ENCODE data around the gene CAMK4.

CAMK4 gene

DNA sequence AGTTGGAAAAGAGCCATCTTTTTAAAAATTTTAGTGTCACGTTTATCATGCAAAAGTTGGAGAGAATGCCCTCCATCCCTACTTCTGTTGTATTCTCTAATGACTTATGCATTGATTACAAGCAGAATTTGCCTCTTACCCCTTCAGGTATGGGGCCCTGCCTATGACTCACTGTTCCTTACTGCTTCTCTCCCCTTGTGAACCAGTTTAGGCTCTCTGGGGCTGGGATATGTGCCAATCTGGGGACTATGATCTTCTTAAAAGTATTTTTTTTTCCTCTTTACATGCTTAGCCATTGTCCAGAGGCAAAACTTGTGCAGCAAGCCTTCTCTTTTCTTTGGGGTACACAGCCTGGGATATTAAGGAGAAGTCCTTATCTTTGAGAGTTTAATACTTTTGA is 37.4 kb downstream of the CAMK4 start:
- no peak overlapping the region for H3K4me3 ChIP-seq (ENCODE audit: low read length)
- no peaks in the 10 kb centered on the region for H3K36me3 ChIP-seq (ENCODE audit: insufficient read depth, low read length)
- no peak overlapping the region for H3K9ac ChIP-seq (ENCODE audit: low read depth, low read length)
- no peaks in the 10 kb centered on the region for H3K9me3 ChIP-seq (replicated peaks; ENCODE audit: low read length)
- no peak overlapping the region for H3K4me2 ChIP-seq (ENCODE audit: low read length)
- H3K4me1 ChIP-seq (ENCODE audit: control insufficient read depth, insufficient read depth, low read length), result no peaks in the 10 kb centered on the region
- H3K27me3 ChIP-seq (ENCODE audit: control insufficient read depth, insufficient read depth, low read length), result no peaks in the 10 kb centered on the region

- Histone ChIP-seq H3K27me3 (ENCODE audit: control insufficient read depth, insufficient read depth, low read length) (no peaks in the 10 kb centered on the region), H3K4me3 (ENCODE audit: low read length) (no peak overlapping the region), H3K4me1 (ENCODE audit: control insufficient read depth, insufficient read depth, low read length) (no peaks in the 10 kb centered on the region), H3K36me3 (ENCODE audit: insufficient read depth, low read length) (no peaks in the 10 kb centered on the region), H3K4me2 (ENCODE audit: low read length) (no peak overlapping the region), H3K9me3 (replicated peaks; ENCODE audit: low read length) (no peaks in the 10 kb centered on the region), H3K9ac (ENCODE audit: low read depth, low read length) (no peak overlapping the region)
Measured at GRCh38 chr5:111262153-111262552, 38.0 kb downstream of the CAMK4 start.

DNA sequence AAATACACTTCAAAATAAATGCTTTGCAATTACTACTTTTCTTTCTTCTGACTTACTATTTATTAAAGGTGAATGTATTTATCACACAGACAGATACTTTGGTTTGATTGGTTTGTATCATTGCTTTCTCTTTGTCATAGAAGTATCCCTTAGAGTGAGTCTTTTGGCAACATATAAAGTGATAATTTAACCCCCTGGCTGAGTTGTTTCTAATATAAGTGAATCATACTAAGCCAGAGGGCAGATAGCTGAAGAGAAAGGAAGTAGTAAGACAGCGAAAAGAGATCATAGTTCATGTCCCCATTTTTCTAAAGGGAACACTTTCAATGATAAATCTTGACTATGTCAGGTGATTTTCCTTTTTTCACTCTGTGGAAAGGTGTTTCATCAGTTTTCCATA is 38.6 kb downstream of the CAMK4 start:
- no peaks in the 10 kb centered on the region for H3K9me3 ChIP-seq (replicated peaks; ENCODE audit: low read length)
- no peaks in the 10 kb centered on the region for H3K27me3 ChIP-seq (ENCODE audit: control insufficient read depth, insufficient read depth, low read length)
- H3K36me3 ChIP-seq (ENCODE audit: insufficient read depth, low read length), result no peaks in the 10 kb centered on the region
- H3K9ac ChIP-seq (ENCODE audit: low read depth, low read length), result no peak overlapping the region
- H3K4me3 ChIP-seq (ENCODE audit: low read length), result no peak overlapping the region
- H3K4me2 ChIP-seq (ENCODE audit: low read length), result no peak overlapping the region
- H3K4me1 ChIP-seq (ENCODE audit: control insufficient read depth, insufficient read depth, low read length), result no peaks in the 10 kb centered on the region

DNA sequence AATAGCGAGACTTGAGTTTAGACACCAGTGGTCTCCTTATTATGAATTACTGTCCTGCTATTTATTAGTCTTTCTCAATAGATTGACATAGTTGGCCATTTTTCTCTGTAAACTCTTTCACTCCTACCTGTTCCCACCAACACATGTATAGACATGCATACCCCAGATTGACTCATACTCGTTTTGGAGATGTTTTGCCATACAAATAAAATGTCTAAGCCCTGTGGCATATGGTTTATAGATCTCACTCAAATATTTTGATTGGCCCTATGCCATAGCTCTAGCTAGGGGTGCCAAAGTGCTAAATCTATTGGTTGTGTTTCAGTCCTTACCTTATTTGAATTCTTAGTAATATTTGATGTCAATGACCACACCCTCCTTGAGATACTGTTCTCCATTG is 42.3 kb downstream of the CAMK4 start:
- Histone ChIP-seq H3K4me2 (ENCODE audit: low read length) (no peak overlapping the region), H3K27me3 (ENCODE audit: control insufficient read depth, insufficient read depth, low read length) (no peaks in the 10 kb centered on the region), H3K4me3 (ENCODE audit: low read length) (no peak overlapping the region)

DNA sequence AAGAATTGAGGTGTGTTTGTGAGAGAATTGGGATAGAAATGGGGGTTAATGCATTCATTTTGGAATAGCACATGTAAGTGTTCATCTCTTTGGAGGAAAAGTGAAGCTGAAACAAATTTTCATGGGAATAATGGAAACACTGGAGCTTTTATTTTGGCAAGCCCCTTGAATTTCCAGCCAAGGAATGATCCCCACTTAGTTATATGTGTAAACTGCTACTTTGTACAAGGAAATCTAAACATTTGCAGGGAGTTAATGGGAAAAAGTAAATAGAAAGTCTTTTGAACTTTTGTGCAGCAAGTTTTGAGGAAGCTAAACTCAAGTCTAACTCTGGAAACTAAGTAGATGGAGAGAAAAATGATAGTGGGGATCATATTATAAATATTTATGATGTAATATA is 44.1 kb downstream of the CAMK4 start:
- no peak overlapping the region for H3K4me3 ChIP-seq (ENCODE audit: low read length)
- no peak overlapping the region for H3K4me2 ChIP-seq (ENCODE audit: low read length)
- no peaks in the 10 kb centered on the region for H3K27me3 ChIP-seq (ENCODE audit: control insufficient read depth, insufficient read depth, low read length)
- H3K36me3 ChIP-seq (ENCODE audit: insufficient read depth, low read length), result no peaks in the 10 kb centered on the region
- no peaks in the 10 kb centered on the region for H3K4me1 ChIP-seq (ENCODE audit: control insufficient read depth, insufficient read depth, low read length)
- no peak overlapping the region for H3K9ac ChIP-seq (ENCODE audit: low read depth, low read length)
- no peaks in the 10 kb centered on the region for H3K9me3 ChIP-seq (replicated peaks; ENCODE audit: low read length)

More for the DNA sequence above, 42.3 kb downstream of the CAMK4 start:
- Histone ChIP-seq H3K9ac (ENCODE audit: low read depth, low read length) (no peak overlapping the region), H3K36me3 (ENCODE audit: insufficient read depth, low read length) (no peaks in the 10 kb centered on the region), H3K9me3 (replicated peaks; ENCODE audit: low read length) (no peaks in the 10 kb centered on the region), H3K4me1 (ENCODE audit: control insufficient read depth, insufficient read depth, low read length) (no peaks in the 10 kb centered on the region)

DNA sequence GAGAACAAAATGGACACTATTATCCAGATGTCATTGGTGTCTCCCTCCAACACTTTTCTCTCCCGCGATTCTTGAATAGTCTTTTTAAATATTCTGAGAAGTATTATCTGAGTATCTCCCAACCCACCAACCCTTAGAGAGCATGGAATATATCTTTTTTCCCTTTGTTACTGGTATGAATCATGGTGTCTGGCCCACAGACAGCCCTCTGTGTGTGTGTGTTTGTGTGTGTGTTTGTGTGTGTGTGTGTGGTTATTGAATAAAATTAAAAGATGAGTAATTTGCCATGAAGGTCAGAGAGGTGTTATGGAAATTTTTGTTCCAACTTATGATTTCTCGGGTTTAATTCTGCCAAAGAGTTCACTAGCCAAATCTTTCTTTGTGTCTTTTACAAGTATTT is 47.7 kb downstream of the CAMK4 start:
- no peaks in the 10 kb centered on the region for H3K4me1 ChIP-seq (ENCODE audit: control insufficient read depth, insufficient read depth, low read length)
- no peak overlapping the region for H3K4me3 ChIP-seq (ENCODE audit: low read length)
- no peak overlapping the region for H3K9ac ChIP-seq (ENCODE audit: low read depth, low read length)
- H3K9me3 ChIP-seq (replicated peaks; ENCODE audit: low read length), result no peaks in the 10 kb centered on the region
- H3K27me3 ChIP-seq (ENCODE audit: control insufficient read depth, insufficient read depth, low read length), result no peaks in the 10 kb centered on the region
- no peaks in the 10 kb centered on the region for H3K36me3 ChIP-seq (ENCODE audit: insufficient read depth, low read length)
- H3K4me2 ChIP-seq (ENCODE audit: low read length), result no peak overlapping the region

DNA sequence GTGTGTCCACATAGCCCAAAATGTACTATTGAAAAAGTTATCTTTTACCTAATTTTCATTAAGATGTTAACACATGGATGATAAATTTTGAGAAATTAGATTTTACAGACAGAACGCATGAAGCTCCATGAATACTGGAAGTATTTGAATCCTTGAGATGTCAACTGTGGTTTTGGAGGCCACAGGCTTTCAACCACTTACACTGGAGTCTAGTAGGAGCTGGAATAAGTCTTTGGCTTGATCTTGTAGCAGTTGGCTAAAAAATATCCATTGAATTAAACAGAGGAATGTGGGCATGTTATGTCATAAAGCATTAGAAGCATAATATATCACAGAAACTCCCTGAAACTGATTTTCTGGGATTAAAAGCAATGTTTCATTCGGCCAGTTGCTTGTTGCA is 52.9 kb downstream of the CAMK4 start:
- H3K27me3 ChIP-seq (ENCODE audit: control insufficient read depth, insufficient read depth, low read length), result no peaks in the 10 kb centered on the region
- H3K36me3 ChIP-seq (ENCODE audit: insufficient read depth, low read length), result no peaks in the 10 kb centered on the region
- no peak overlapping the region for H3K4me3 ChIP-seq (ENCODE audit: low read length)
- H3K4me2 ChIP-seq (ENCODE audit: low read length), result no peak overlapping the region
- H3K9me3 ChIP-seq (replicated peaks; ENCODE audit: low read length), result no peaks in the 10 kb centered on the region
- H3K9ac ChIP-seq (ENCODE audit: low read depth, low read length), result no peak overlapping the region
- H3K4me1 ChIP-seq (ENCODE audit: control insufficient read depth, insufficient read depth, low read length), result no peaks in the 10 kb centered on the region

- no peak overlapping the region for H3K9ac ChIP-seq (ENCODE audit: low read depth, low read length)
- H3K9me3 ChIP-seq (replicated peaks; ENCODE audit: low read length), result no peaks in the 10 kb centered on the region
- no peaks in the 10 kb centered on the region for H3K4me1 ChIP-seq (ENCODE audit: control insufficient read depth, insufficient read depth, low read length)
- H3K36me3 ChIP-seq (ENCODE audit: insufficient read depth, low read length), result no peaks in the 10 kb centered on the region
- H3K4me2 ChIP-seq (ENCODE audit: low read length), result no peak overlapping the region
- H3K4me3 ChIP-seq (ENCODE audit: low read length), result no peak overlapping the region
- no peaks in the 10 kb centered on the region for H3K27me3 ChIP-seq (ENCODE audit: control insufficient read depth, insufficient read depth, low read length)
Measured at GRCh38 chr5:111278858-111279504, 54.8 kb downstream of the CAMK4 start.

DNA sequence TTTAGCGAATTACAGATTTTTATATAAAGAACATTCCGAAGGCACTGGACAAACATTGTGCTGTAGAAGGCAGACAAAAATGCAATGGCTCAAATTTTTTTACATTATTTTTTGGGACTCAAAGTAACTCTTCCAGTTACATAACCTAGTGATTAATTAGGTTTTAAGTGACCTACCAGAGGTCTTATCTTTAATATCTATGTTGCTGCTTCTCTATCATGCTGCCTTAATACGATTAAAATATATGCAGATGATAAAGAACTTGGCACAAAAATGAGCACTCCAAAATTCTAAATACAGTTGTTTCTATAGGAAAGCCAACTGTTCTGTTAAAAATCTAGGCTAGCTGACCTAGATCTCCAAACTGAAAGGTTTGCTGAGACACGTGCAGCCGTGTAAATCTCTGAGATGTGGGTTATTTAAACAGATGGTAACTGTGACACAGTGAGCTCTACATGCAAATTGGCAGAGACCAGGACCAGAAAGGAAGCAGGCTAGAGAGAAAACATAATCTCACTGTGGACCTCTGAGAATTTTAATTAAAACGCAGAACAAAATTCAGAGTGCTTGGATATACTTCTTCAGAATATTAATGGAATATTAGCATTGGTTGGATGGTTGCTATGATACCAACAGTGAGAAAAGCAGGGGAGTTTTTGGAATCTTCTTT is 56.2 kb downstream of the CAMK4 start:
- Histone ChIP-seq H3K27me3 (ENCODE audit: control insufficient read depth, insufficient read depth, low read length) (no peaks in the 10 kb centered on the region), H3K4me1 (ENCODE audit: control insufficient read depth, insufficient read depth, low read length) (no peaks in the 10 kb centered on the region), H3K9me3 (replicated peaks; ENCODE audit: low read length) (no peaks in the 10 kb centered on the region), H3K9ac (ENCODE audit: low read depth, low read length) (no peak overlapping the region), H3K4me3 (ENCODE audit: low read length) (no peak overlapping the region), H3K4me2 (ENCODE audit: low read length) (no peak overlapping the region), H3K36me3 (ENCODE audit: insufficient read depth, low read length) (no peaks in the 10 kb centered on the region)

DNA sequence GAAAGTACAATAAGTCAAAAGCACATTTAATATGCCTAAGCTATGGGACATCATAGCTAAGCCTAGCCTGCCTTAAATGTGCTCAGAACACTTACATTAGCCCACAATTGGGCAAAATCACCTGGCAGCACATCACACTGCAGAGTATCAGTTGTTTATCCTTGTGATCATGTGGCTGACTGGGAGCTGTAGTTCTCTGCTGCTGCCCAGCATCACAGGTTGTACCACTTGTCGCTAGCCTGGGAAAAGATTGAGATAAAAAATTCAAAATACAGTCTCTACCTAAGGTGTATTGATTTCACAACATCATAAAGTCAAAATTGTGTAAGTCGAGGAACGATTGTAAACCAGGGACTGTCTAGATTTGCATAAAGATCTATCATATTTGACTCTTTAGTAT is 58.6 kb downstream of the CAMK4 start:
- no peaks in the 10 kb centered on the region for H3K4me1 ChIP-seq (ENCODE audit: control insufficient read depth, insufficient read depth, low read length)
- H3K4me3 ChIP-seq (ENCODE audit: low read length), result no peak overlapping the region
- no peaks in the 10 kb centered on the region for H3K9me3 ChIP-seq (replicated peaks; ENCODE audit: low read length)
- no peaks in the 10 kb centered on the region for H3K36me3 ChIP-seq (ENCODE audit: insufficient read depth, low read length)
- no peak overlapping the region for H3K9ac ChIP-seq (ENCODE audit: low read depth, low read length)
- no peaks in the 10 kb centered on the region for H3K27me3 ChIP-seq (ENCODE audit: control insufficient read depth, insufficient read depth, low read length)
- no peak overlapping the region for H3K4me2 ChIP-seq (ENCODE audit: low read length)

DNA sequence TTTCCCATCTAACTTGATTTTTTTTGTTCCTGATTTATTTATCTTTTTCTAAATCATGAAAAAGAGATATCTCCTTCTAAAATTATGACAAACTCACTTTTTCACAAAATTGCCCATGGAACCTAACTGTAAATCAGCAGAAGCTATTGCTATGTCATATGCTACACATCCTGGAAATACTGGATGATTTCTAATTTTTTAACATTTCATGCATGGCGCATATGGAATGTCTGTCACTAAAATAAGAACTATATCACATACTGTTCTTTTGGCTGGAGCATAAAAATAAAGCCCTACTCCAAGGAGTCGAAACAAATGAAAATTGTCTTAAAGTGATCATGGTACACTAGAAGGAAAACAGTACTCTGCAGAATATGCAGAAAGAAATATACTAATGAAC is 60.6 kb downstream of the CAMK4 start:
- no peak overlapping the region for H3K9ac ChIP-seq (ENCODE audit: low read depth, low read length)

GRCh38 chr5:111294551-111294950 is 70.4 kb downstream of the CAMK4 start:
- no peaks in the 10 kb centered on the region for H3K4me1 ChIP-seq (ENCODE audit: control insufficient read depth, insufficient read depth, low read length)
- no peak overlapping the region for H3K4me3 ChIP-seq (ENCODE audit: low read length)
- no peak overlapping the region for H3K9ac ChIP-seq (ENCODE audit: low read depth, low read length)
- H3K27me3 ChIP-seq (ENCODE audit: control insufficient read depth, insufficient read depth, low read length), result no peaks in the 10 kb centered on the region
- H3K9me3 ChIP-seq (replicated peaks; ENCODE audit: low read length), result no peaks in the 10 kb centered on the region
- H3K36me3 ChIP-seq (ENCODE audit: insufficient read depth, low read length), result no peaks in the 10 kb centered on the region
- no peak overlapping the region for H3K4me2 ChIP-seq (ENCODE audit: low read length)

More for the DNA sequence above, 60.6 kb downstream of the CAMK4 start:
- Histone ChIP-seq H3K4me2 (ENCODE audit: low read length) (no peak overlapping the region), H3K27me3 (ENCODE audit: control insufficient read depth, insufficient read depth, low read length) (no peaks in the 10 kb centered on the region), H3K36me3 (ENCODE audit: insufficient read depth, low read length) (no peaks in the 10 kb centered on the region), H3K4me3 (ENCODE audit: low read length) (no peak overlapping the region), H3K4me1 (ENCODE audit: control insufficient read depth, insufficient read depth, low read length) (no peaks in the 10 kb centered on the region), H3K9me3 (replicated peaks; ENCODE audit: low read length) (no peaks in the 10 kb centered on the region)
